Loucy (cell line): ENCODE data around the gene DPP4.
A peak's percentile ranks its signal among the peaks of the same experiment; 100 is the strongest.

Experiments
- H2AFZ ChIP-seq: fragments of 200-600 bp; sonication (generic); 2 replicates; pipeline ENCODE4 v1.6.0; 2016; ENCODE audit warnings: antibody characterized with exemption, mild to moderate bottlenecking, low read length, moderate library complexity
- H3F3A ChIP-seq: fragments of 200-600 bp; 2 replicates; pipeline ENCODE4 v1.6.0; 2016; ENCODE audit warnings: antibody characterized with exemption, low read depth, mild to moderate bottlenecking
- H3K27me3 ChIP-seq: fragments of 200-600 bp; sonication (generic); 2 replicates; pipeline ENCODE4 v1.6.1; 2014; ENCODE audit warnings: low read length, mild to moderate bottlenecking; ENCODE audit not compliant: insufficient read depth, poor library complexity, severe bottlenecking
- H3K36me3 ChIP-seq: fragments of 200-600 bp; sonication (generic); 2 replicates; pipeline ENCODE4 v1.6.1; 2016; ENCODE audit warnings: low read length; ENCODE audit not compliant: insufficient read depth
- H3K4me1 ChIP-seq: fragments of 200-600 bp; sonication (generic); 2 replicates; pipeline ENCODE4 v1.5.1; 2014; ENCODE audit warnings: low read length, mild to moderate bottlenecking; ENCODE audit not compliant: insufficient read depth, poor library complexity, severe bottlenecking
- H3K4me2 ChIP-seq: fragments of 200-600 bp; sonication (generic); 2 replicates; pipeline ENCODE4 v1.6.0; 2014; ENCODE audit warnings: antibody characterized with exemption, low read length, low read depth, mild to moderate bottlenecking; ENCODE audit not compliant: poor library complexity, severe bottlenecking
- H3K4me3 ChIP-seq: fragments of 200-600 bp; sonication (generic); 2 replicates; pipeline ENCODE4 v1.5.1; 2014; ENCODE audit warnings: low read length, mild to moderate bottlenecking, mixed read lengths; ENCODE audit not compliant: poor library complexity, severe bottlenecking
- H3K79me2 ChIP-seq: fragments of 200-600 bp; sonication (generic); 2 replicates; pipeline ENCODE4 v1.6.1; 2014; ENCODE audit warnings: low read length; ENCODE audit not compliant: insufficient read depth
- H3K9ac ChIP-seq: fragments of 200-600 bp; sonication (generic); 2 replicates; pipeline ENCODE4 v1.6.0; 2014; ENCODE audit warnings: mild to moderate bottlenecking, low read depth, low read length, moderate library complexity; ENCODE audit not compliant: poor library complexity, severe bottlenecking
- H3K9me2 ChIP-seq: fragments of 200-600 bp; sonication (generic); replicated peaks from 2 replicates; pipeline ENCODE4 v1.6.1; 2016; ENCODE audit warnings: low read depth, low read length, mixed read lengths
- H3K9me3 ChIP-seq: fragments of 200-600 bp; sonication (generic); 2 replicates; pipeline ENCODE4 v1.6.1; 2014; ENCODE audit warnings: mild to moderate bottlenecking, antibody characterized with exemption, low read length, low read depth; ENCODE audit not compliant: insufficient read depth
- H4K20me1 ChIP-seq: fragments of 200-600 bp; sonication (generic); 2 replicates; pipeline ENCODE4 v1.6.0; 2014; ENCODE audit warnings: antibody characterized with exemption, low read length, mild to moderate bottlenecking; ENCODE audit not compliant: insufficient read depth, poor library complexity, severe bottlenecking
- CTCF ChIP-seq: fragments of 200-600 bp; sonication (generic); conservative IDR thresholded peaks from 2 replicates; pipeline ENCODE4 v1.5.1; 2014; ENCODE audit warnings: mild to moderate bottlenecking, antibody characterized with exemption, low read length
- EZH2phosphoT487 ChIP-seq: fragments of 200-600 bp; IDR thresholded peaks from 2 replicates; pipeline ENCODE4 v1.6.1; 2018; ENCODE audit warnings: antibody characterized with exemption, mild to moderate bottlenecking, moderate library complexity, borderline replicate concordance

DPP4 gene

GRCh38 chr2:162011706-162012564 is 62.1 kb downstream of the DPP4 start:
- no peaks in the 10 kb centered on the region for H3K36me3 ChIP-seq
- H3K9ac ChIP-seq: no peak overlapping the region
- H4K20me1 ChIP-seq: no peaks in the 10 kb centered on the region
- H3K9me3 ChIP-seq: no peaks in the 10 kb centered on the region
- TF ChIP-seq EZH2phosphoT487 (no peak), CTCF (no peak)
- no peak overlapping the region for H3K4me3 ChIP-seq
- no peaks in the 10 kb centered on the region for H3K27me3 ChIP-seq
- peaks cover 35% of the 10 kb centered on the region for H3K4me1 ChIP-seq
- H3K79me2 ChIP-seq: no peaks in the 10 kb centered on the region
- peak overlapping the region; percentile 41 for H3K4me2 ChIP-seq
- no peak overlapping the region for H2AFZ ChIP-seq
- no peaks in the 10 kb centered on the region for H3F3A ChIP-seq
- H3K9me2 ChIP-seq: no peaks in the 10 kb centered on the region

- TF ChIP-seq CTCF (no peak), EZH2phosphoT487 (no peak)
- no peaks in the 10 kb centered on the region for H4K20me1 ChIP-seq
- H3K4me3 ChIP-seq: no peak overlapping the region
- no peak overlapping the region for H2AFZ ChIP-seq
- H3K79me2 ChIP-seq: no peaks in the 10 kb centered on the region
- peaks cover 34% of the 10 kb centered on the region for H3K4me1 ChIP-seq
- no peaks in the 10 kb centered on the region for H3K9me3 ChIP-seq
- no peaks in the 10 kb centered on the region for H3F3A ChIP-seq
- no peak overlapping the region for H3K9ac ChIP-seq
- H3K9me2 ChIP-seq: no peaks in the 10 kb centered on the region
- no peak overlapping the region for H3K4me2 ChIP-seq
- no peaks in the 10 kb centered on the region for H3K36me3 ChIP-seq
- no peaks in the 10 kb centered on the region for H3K27me3 ChIP-seq
These were observed 64.5 kb downstream of the DPP4 start for GRCh38 chr2:162009543-162009942.

- TF ChIP-seq EZH2phosphoT487 (no peak), CTCF (peak; percentile 85)
- Histone ChIP-seq H3K9me3 (no peaks in the 10 kb centered on the region), H3K4me2 (no peak overlapping the region), H3K9ac (no peak overlapping the region), H2AFZ (no peak overlapping the region), H3K79me2 (no peaks in the 10 kb centered on the region), H3K4me3 (no peak overlapping the region), H3K36me3 (no peaks in the 10 kb centered on the region), H3F3A (no peaks in the 10 kb centered on the region), H3K4me1 (peaks cover 15% of the 10 kb centered on the region), H4K20me1 (no peaks in the 10 kb centered on the region), H3K27me3 (no peaks in the 10 kb centered on the region), H3K9me2 (no peaks in the 10 kb centered on the region)
These were observed 66.5 kb downstream of the DPP4 start for GRCh38 chr2:162007447-162008040.
